Endothelial cell (in vitro differentiated cells): Measurements from ENCODE around the gene ADCY5. TPM values are rescaled to one million over a fixed set of nuclear protein-coding genes. Genes with fewer than 3 reads are reported as not detected.

Experiments
- DNase-seq: peaks from one replicate; pipeline ENCODE4 v3.0.0; 2021; ENCODE audit warnings: low spot score
- H3K27ac Mint-ChIP-seq: one replicate; pipeline ENCODE4 v1.8.0; 2021; ENCODE audit warnings: mixed read lengths, inconsistent platforms; ENCODE audit not compliant: unreplicated experiment
- H3K27me3 Mint-ChIP-seq: one replicate; pipeline ENCODE4 v1.8.0; 2021; ENCODE audit warnings: mild to moderate bottlenecking, moderate library complexity, mixed read lengths, inconsistent platforms; ENCODE audit not compliant: unreplicated experiment
- H3K36me3 Mint-ChIP-seq: one replicate; pipeline ENCODE4 v1.8.0; 2021; ENCODE audit warnings: mild to moderate bottlenecking, low read depth, mixed read lengths, inconsistent platforms; ENCODE audit not compliant: unreplicated experiment
- H3K4me1 Mint-ChIP-seq: one replicate; pipeline ENCODE4 v1.8.0; 2021; ENCODE audit warnings: mild to moderate bottlenecking, mixed read lengths, inconsistent platforms; ENCODE audit not compliant: unreplicated experiment
- H3K4me3 Mint-ChIP-seq: one replicate; pipeline ENCODE4 v1.8.0; 2021; ENCODE audit warnings: mild to moderate bottlenecking, mixed read lengths, inconsistent platforms; ENCODE audit not compliant: unreplicated experiment
- H3K9me3 Mint-ChIP-seq: one replicate; pipeline ENCODE4 v1.8.0; 2021; ENCODE audit warnings: mixed read lengths, inconsistent platforms; ENCODE audit not compliant: unreplicated experiment
- total RNA-seq: library from RNA; stranded (reverse); fragmentation: NEBNext Ultra II Directional; extraction: Animal tissue kit (Norgen Biotek cat#: 25700); gene quantifications from one replicate; pipeline ENCODE4 v1.2.1, GENCODE V29; 2021; ENCODE audit not compliant: unreplicated experiment
- TF ChIP-seq, protein P1 (sequence below): fragments of 200-600 bp; sonication (generic); IDR thresholded peaks from one replicate; pipeline ENCODE4 v1.5.0; 2021; ENCODE audit warnings: antibody characterized with exemption; ENCODE audit not compliant: unreplicated experiment

ADCY5 gene
- total RNA-seq, 1 donor from 2014 or later: 1.0 TPM

DNA sequence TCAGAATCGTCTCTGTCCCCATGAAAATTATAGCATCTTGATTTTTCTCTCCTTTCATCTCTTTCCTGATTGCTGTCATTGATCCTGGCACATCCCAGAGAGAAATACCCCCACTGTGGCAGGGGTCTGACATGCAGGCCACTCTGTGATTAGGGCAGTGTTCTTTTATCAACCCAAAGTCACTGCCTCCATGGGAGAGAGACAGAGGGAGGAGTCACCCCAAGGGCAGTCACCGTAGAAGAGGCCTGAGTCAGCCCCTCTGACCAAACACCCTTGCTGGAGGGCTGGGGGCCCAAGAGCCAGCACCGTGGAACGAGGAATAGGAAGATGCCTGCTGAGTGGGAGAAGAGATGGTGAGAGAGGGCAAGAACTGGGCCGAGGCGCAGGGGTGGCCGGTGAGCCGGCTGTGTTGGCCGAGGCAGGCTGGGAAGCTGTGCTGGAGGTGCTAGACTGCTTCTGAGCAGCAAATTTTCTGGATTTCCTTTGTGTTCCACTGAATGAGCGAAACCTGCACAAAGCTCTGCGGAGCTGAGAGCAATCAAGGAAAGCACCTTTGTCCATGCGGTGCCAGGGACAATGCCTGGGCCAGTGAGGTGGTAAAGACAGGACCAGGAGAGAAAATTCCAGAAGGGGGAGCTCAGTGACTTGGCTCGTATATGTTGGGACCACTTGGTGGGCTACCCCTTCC lies 103.8 kb downstream of the ADCY5 start:
- Mint-ChIP-seq H3K27me3 (peaks cover 14% of the 10 kb centered on the region), H3K9me3 (no peaks in the 10 kb centered on the region), H3K4me1 (peaks cover 13% of the 10 kb centered on the region), H3K36me3 (peaks cover 3% of the 10 kb centered on the region), H3K4me3 (no peak overlapping the region), H3K27ac (no peak overlapping the region)
- TF ChIP-seq, protein P1, sequence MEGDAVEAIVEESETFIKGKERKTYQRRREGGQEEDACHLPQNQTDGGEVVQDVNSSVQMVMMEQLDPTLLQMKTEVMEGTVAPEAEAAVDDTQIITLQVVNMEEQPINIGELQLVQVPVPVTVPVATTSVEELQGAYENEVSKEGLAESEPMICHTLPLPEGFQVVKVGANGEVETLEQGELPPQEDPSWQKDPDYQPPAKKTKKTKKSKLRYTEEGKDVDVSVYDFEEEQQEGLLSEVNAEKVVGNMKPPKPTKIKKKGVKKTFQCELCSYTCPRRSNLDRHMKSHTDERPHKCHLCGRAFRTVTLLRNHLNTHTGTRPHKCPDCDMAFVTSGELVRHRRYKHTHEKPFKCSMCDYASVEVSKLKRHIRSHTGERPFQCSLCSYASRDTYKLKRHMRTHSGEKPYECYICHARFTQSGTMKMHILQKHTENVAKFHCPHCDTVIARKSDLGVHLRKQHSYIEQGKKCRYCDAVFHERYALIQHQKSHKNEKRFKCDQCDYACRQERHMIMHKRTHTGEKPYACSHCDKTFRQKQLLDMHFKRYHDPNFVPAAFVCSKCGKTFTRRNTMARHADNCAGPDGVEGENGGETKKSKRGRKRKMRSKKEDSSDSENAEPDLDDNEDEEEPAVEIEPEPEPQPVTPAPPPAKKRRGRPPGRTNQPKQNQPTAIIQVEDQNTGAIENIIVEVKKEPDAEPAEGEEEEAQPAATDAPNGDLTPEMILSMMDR: no peak
- no peak for DNase-seq

DNA sequence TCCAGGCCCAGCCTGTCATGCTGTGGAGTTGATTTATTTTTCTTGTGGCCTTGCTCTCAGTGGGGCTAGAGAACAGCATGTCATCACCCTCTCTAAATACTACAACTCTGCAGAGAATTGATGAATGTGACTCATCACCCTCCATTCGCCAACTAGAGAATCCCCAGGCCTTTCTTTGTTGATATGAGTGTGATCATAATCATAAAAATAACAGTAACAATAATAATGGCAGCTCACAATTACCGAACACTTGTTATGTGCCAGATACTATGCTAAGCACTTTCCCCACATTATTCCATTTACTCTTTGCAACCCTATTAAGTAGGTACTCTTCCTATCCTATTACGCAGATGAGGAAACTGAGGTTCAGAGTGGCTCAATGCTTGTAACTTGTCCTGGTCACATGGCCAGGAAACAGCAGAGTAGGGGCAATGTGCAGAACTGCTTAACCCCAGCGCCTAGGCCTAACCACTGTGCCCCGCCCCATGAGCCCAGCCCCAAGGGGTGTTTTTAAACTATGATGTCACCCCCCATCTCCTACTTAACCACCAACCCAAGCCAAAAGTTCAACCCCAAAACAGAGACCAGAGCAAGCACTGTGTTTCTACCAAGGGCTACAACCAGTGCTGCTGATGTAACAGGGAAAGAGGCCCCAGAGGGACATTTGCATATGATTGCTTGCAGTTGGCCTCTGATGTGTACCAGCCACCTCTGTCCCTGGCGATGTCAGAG lies 104.5 kb downstream of the ADCY5 start:
- Mint-ChIP-seq H3K36me3 (peaks cover 2% of the 10 kb centered on the region), H3K27ac (no peak overlapping the region), H3K4me3 (no peak overlapping the region), H3K9me3 (no peaks in the 10 kb centered on the region), H3K4me1 (peaks cover 11% of the 10 kb centered on the region), H3K27me3 (peaks cover 13% of the 10 kb centered on the region)
- no peak for DNase-seq
- TF ChIP-seq, protein P1: no peak

DNA sequence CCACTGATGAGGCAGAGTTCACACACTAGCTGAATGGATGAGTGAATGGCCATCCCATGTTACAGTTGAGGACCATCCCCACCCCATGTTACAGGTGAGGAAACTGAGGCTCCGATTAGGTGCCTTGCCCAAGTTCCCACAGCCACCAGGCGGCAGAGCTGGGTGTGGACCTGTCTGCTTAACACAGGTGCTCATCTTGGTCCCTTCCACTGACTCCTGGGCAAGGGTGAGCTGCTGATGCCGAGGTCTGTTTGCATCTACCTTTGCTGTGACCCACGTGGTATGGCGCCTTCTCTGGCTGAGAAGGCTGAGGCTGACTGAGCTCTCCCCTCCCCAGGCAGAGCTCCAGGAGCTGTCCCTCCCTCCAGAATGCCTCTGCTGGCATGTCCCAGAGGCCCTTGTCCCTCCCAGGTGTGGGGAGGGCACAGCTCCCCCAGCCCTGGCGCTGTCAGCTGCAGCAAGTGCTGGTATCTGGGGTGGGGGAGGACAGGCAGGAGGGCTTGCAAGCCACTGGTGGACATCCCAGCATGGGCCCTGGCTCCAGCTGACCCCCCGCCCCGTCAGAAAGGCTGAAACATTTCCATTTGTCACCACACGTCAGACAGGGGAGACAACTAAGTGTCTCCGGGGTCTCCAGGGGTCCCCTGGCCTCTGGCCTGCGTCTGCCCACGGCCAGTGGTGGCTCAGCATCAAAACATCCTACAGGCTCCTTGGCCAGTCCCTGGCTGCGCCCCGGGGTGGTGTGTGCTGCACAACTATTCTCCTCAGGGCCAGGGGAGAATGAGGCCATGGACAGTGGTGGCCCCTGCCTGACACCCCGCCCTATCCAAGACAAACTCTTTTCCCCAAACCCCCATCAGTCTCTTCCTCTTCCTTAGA lies 105.4 kb downstream of the ADCY5 start:
- Mint-ChIP-seq H3K4me3 (no peak overlapping the region), H3K36me3 (no peaks in the 10 kb centered on the region), H3K27me3 (peaks cover 8% of the 10 kb centered on the region), H3K27ac (no peak overlapping the region), H3K4me1 (peaks cover 8% of the 10 kb centered on the region), H3K9me3 (no peaks in the 10 kb centered on the region)
- TF ChIP-seq, protein P1: no peak
- no peak for DNase-seq

DNA sequence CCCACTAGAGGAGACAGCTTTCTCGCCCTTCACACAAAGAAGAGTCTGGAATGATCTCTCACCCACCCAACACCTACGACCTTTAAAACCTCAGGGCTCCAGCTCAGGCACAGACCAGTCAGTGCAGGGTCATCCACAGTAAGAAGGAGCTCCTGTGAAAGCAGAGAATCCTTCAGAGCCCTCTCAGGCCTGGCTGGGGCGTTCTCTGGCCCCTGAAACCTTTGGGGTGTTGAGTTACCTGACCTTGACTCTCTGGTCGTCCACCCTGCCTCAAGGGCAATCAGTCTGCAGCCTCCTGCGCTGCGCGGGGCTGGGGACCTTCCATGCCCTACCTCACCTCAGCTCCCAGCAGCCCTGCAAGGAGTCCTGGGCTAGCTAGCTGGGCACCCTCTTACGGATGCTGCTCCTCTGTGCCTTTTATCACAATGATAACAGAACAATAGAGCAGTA lies 106.2 kb downstream of the ADCY5 start:
- no peaks in the 10 kb centered on the region for H3K9me3 Mint-ChIP-seq
- no peak for DNase-seq
- TF ChIP-seq, protein P1: no peak
- no peak overlapping the region for H3K4me3 Mint-ChIP-seq
- H3K4me1 Mint-ChIP-seq: peaks cover 14% of the 10 kb centered on the region
- no peak overlapping the region for H3K27ac Mint-ChIP-seq
- no peaks in the 10 kb centered on the region for H3K36me3 Mint-ChIP-seq
- H3K27me3 Mint-ChIP-seq: peaks cover 8% of the 10 kb centered on the region
